ENCODE measurements around the gene DTNA.
"Not testable (repeated sequence)": the region's sequence is repeated elsewhere in the genome, so short reads cannot be mapped to it uniquely, and the experiment has no call there.

The DTNA gene

GRCh38 chr18:34725737-34726136 lies 15.6 kb downstream of the DTNA start:
- not testable (repeated sequence) for DNase-seq (ENCODE audit: low read depth)

DNA sequence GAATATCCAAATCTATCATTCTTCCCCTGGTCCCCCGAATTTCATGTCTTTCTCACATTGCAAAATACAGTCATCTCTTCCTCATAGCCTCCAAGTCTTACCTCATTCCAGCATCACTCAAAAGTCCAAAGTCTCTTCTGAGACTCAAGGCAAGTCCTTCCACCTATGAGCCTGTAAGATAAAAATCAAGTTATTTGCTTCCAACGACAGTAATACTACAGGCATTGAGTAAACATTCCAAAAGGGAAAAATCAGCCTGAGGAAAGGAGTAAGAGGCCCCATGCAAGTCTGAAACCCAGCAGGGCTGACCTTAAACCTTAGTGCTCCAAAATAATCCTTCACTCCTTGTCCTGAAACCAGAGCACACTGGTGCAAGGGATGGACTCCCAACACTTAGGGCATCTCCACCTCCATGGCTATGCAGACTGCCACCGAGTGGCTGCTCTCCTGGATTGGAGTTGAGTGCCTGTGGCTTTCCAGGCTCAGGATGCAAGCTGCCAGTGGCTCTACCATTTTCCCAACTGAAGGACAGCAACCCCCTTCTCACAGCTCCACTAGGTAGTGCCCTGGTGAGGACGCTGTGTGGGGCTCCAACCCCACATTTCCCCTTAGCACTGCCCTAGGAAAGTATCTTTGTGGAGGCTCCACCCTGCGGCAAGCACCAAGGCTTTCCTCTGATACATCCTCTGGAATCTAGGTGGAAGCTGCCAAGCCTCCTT lies 16.3 kb downstream of the DTNA start:
- DNase-seq (ENCODE audit: low read depth): no peak

DNA sequence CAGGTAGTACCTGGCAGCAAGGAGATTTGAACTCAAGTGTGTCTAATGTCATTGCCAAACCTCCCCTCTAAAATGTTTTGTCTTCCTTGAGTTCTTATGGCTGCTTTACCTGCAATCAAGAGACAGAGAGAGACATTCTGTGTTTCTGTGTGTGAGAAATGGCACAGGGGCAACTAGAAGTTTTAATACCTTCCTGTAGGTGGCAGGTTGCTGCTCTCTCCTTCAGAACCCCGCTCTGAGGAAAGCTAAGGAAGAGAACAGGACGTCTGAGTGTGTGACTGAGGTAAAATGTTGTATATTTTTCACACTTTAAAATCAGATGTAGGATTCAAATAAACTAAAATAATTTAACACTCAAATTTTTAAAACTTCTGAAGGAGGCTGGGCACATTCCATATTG lies 19.2 kb downstream of the DTNA start:
- no peak for DNase-seq (ENCODE audit: low read depth)

GRCh38 chr18:34729740-34730355 lies 19.8 kb downstream of the DTNA start:
- no peak for DNase-seq (ENCODE audit: low read depth)

DNA sequence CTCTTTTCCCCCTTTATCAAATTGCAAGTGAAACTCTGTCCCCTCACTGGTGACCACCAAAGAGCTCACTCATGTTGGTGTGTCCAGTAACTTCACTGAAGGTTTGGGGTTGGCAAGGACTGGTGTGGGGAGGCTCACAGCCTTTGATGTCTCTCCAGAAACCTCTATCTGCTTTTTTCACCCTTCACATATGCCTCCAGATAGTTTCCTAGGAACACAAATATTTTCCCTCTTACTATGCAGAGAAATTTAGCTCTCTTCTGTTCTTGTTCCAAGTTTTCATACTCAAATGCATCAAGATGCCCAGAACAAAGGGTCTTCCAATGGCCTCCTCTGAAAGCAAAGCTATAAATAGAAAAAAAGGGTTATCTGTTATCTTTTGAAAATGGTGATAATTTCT lies 20.7 kb downstream of the DTNA start:
- DNase-seq (ENCODE audit: low read depth): no peak

DNA sequence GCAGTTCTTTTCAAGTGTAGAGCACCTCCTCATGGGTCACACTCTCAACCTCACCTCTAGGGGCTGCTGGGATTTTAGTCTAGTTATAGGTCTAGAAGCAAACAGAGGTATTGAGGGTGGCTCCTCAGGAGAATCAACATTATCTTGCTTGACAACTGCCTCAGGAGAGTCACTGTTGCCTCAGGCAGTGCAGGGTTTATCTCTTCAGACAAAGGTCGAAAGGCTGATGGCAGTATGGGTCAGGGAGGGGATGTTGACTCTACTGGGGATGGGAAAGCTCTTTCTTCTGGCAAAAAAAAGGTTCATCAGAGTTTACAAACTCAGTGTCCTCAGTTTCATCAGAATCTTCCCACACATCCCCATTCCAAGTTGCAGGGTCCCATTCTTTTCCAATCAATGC lies 24.0 kb downstream of the DTNA start:
- DNase-seq (ENCODE audit: low read depth): no peak

DNA sequence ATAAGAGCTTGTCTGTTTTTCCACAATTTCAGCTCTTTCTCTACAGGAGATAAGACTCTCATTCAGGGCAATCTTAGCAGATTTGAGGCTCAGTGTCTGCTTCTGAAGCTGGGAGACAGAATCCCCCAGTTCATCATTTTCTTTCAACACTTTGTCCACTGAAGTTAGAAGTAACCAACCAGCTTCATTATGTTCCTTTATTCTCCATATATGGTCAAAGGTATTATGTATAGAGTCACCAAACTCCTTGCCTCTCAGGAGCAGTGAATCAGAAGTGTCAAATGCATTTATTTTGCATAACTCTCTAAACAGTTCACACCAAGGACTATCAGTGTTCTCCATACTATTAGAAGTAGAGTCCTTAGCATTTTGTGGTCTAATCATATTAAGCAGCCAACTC lies 24.4 kb downstream of the DTNA start:
- not testable (repeated sequence) for DNase-seq (ENCODE audit: low read depth)

DNA sequence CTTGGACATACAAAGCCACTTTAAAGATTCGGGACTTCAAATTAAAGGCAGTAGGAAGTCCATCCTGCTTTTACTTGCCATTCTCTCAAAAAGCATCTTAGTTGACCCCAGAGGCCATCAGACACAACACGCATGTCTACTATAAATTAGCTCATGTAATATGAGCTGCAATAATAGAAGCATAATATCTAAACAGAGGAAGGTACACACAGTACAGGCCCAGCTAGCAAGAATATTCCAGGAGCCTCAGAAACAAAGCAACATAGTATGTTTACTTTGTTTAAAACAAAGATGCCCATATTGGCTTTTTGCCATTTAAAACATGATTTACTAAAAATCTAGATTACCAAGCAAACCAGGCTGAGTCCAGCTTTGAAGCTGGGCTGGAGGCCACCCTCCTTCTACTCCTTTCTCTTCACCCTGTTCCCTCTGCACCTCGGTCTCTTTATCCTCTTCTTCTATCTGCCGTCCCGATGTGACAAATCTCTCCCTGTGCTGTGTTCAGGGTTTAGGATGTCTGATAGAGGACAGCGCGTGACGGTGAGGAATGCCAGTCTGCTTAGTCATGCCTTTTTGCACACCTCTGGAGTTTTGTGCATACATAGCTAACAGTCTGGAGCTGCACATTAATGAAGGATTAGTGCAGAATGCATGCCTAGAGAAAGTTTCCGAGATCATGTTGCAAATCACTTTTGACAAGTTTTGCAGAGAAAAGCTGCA lies 28.2 kb downstream of the DTNA start:
- no peak for DNase-seq (ENCODE audit: low read depth)

DNA sequence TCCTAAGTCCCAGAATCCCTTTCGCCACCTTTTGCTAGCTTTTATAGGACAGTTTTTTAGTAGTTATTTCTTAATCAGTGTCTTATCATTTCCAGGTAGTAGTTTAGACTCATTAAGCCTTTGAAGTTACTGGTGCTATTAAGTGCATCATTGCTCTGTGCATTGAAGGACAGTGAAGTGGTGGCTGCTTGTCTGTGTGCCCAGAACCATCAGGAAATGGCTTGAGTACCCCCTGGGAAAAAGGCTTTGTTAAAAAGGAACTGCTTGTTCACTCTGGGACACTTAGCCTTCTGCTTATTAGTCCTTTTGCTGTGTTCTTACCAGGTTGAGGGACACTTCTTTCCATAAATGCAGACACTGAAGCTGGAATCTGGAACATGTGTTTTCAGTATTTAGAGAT lies 30.0 kb downstream of the DTNA start:
- no peak for DNase-seq (ENCODE audit: low read depth)

- DNase-seq (ENCODE audit: low read depth): no peak
Observed at GRCh38 chr18:34740724-34741123, 30.6 kb downstream of the DTNA start.

DNA sequence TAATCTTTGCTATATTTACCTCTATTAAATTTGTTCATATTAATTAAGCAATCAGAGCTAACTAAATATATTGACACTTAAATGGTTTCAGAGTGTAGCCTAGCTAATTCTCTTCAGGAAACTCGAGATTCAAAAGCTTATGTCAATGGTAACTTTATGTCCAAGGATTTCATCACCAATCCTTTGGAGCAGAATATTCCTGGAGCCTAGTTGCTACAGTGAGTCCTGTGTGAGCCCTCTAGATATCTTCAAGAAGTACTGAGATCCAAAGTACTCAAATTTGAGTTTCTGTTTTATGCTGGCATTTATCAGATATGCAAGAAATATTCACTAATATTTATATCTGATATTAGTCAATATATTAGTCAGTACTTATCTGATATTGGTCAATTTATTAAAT lies 31.3 kb downstream of the DTNA start:
- no peak for DNase-seq (ENCODE audit: low read depth)

DNA sequence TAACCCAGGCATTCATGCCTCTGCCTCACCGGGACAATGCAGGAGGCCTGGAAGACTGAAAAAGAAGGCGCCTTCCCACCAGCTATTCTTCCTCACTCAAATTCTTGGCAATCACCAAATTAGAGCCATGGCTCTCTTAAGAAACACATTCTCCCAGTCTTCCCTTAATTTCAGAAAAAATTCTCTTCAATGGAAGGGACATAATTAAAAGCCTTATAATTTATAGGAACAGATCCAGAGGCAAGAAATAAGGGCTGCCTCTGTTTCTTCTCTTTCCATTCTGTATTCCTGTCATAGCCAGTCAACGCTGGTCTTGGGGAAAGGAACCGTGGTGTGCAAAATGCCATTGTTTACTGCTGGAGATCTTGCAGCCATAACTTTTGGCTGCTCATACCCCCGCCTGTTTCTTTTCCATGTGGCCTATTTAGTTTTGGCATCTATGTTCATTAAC lies 32.8 kb downstream of the DTNA start:
- no peak for DNase-seq (ENCODE audit: low read depth)

GRCh38 chr18:34744569-34744968 lies 34.5 kb downstream of the DTNA start:
- no peak for DNase-seq (ENCODE audit: low read depth)

GRCh38 chr18:34746614-34747013 lies 36.5 kb downstream of the DTNA start:
- DNase-seq (ENCODE audit: low read depth): no peak

DNA sequence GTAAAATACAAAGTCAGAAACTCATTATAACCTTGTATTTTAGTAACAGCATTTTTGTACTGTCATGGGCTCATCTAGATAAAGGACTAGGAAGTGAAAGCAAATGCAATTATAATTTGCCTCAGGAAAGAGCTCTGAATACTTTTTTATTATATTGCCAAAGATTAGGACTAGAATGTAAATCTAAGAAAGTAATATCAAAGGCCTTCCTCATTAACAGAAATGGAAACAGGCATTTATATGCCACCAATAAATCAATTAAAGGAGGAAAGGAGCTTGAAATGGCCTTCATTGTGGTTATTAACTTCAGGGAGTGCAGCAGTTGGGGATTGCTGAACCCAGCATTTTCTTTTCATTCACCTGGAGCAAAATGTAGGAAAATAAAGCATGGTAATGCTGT lies 39.6 kb downstream of the DTNA start:
- no peak for DNase-seq (ENCODE audit: low read depth)

GRCh38 chr18:34752056-34752455 lies 42.0 kb downstream of the DTNA start:
- no peak for DNase-seq (ENCODE audit: low read depth)

DNA sequence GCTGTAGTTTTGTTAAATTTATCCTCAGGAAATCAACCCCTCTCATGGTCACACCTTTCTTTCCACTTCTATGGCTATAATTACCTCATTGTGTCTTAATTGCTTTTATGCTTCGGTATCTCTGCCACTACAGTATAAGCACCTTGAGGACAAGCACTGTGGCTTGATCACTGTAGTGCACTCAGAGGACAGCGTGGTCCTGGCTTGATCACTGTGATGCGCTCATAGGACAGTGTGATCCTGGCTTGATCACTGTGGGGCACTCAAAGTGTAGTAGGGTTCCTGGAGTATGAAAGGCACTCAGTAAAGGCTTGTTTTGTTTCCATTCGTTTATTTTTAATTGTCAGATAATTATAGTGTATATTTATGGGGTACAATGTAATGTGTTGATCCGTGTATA lies 44.2 kb downstream of the DTNA start:
- no peak for DNase-seq (ENCODE audit: low read depth)

GRCh38 chr18:34757666-34758065 lies 47.6 kb downstream of the DTNA start:
- no peak for DNase-seq (ENCODE audit: low read depth)

DNA sequence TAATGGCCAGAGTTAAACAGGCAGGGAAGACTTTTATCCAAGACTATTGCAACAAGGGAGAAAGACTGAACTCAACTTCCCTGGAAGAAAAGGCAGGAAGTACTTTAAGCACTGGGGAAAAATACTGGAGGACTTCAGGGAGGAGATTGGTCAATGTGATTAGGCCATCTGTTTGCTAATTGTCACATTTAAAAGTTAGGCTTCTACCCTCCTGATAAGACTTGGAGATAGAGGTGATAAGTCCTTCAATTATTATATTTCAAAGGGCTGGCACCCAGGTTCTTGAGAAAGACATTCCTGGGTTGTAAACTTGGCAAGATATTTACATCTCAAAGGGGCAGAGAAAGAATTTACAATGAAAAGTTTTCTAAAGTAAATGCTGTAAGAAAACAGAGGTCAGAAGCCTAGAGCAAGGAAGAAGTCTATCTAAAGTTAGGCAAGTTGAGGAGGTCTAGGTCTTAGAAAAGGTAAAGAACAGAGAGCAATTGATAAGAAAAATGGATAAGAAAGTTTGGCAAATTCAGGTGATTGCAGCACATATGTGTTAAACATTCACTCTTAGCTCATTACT lies 48.4 kb downstream of the DTNA start:
- DNase-seq (ENCODE audit: low read depth): no peak

- DNase-seq (ENCODE audit: low read depth): no peak
Observed at GRCh38 chr18:34760444-34760843, 50.3 kb downstream of the DTNA start.

- no peak for DNase-seq (ENCODE audit: low read depth)
Observed at GRCh38 chr18:34764451-34764850, 54.4 kb downstream of the DTNA start.

DNA sequence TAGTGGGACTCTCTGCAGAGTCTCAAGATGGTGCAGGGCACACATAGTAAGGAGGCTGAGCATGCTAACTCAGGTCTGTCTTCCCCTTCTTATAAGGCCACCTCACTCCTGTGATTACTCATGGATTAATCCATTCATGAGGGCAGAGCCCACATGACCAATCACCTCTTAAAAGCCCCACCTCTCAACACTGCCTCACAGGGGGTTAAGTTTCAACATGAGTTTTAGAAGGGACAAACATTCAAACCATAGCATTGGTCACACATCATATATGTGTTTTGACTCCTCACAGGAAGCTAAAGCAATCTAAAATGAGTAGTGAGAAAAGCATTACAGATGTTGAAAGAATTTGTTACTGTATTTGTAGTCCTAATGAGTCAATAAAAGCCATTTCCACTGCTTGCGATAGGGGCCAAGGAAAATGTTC lies 57.5 kb downstream of the DTNA start:
- DNase-seq (ENCODE audit: low read depth): peak; percentile 86

DNA sequence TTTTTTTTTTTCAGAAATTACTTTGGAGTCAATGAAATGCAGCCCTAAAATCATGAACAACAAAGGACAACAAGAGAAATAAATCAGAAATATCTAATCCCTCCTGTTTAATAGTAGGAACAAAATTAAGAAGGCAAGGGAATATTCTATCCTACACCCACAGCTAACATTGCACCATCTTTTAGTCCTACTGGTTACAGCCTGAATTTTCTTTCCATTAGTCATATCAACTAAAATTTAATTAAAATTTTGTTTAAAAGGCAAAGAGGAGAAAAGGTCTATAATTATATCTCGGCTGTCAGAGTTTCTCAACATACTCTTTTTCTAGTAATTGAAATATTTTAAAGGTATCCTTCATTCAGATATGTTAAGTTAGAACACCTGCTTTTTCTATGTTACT lies 61.9 kb downstream of the DTNA start:
- no peak for DNase-seq (ENCODE audit: low read depth)

Measured in GM04503 (cell line).